Stimulated activated CD4-positive, alpha-beta T cell treated with anti-CD3 and anti-CD28 coated beads, TNF-alpha, amount 100 ng/mL, for 4 hours (primary cell): ENCODE measurements around the gene INO80E.
A peak's percentile ranks its signal among the peaks of the same experiment; 100 is the strongest.

ENCODE experiments used
- DNase-seq, 3 experiments: peaks; one replicate each; pipeline ENCODE4 v3.0.0-alpha.2; 2020; ENCODE audit warnings: low read depth in 3 of 3

Gene INO80E

GRCh38 chr16:29992344-29992967, 3.6 kb upstream of the INO80E start:
- DNase-seq = no peak

GRCh38 chr16:29993191-29993902, 2.7 kb upstream of the INO80E start:
- DNase-seq = no peak

GRCh38 chr16:29993903-29994599, 2.0 kb upstream of the INO80E start:
- DNase-seq = no peak

GRCh38 chr16:29994600-29995323, 1.3 kb upstream of the INO80E start:
- DNase-seq = peak in 2 of 3 experiments; percentile 46 to 56

GRCh38 chr16:29995324-29995910, 624 bp upstream of the INO80E start, which contains the start of gene HIRIP3:
TSS of gene HIRIP3 (minus strand) at chr16:29995617. CDS start at chr16:29995605, 12 bp downstream.
- peak; percentile 69 to 81 (median 73) for DNase-seq

- DNase-seq = no peak
These were observed 767 bp downstream of the INO80E start for GRCh38 chr16:29996766-29997250.

- DNase-seq = no peak
These were observed 3.6 kb downstream of the INO80E start for GRCh38 chr16:29999605-30000004.

GRCh38 chr16:30000735-30001631, 4.9 kb downstream of the INO80E start:
- no peak for DNase-seq

GRCh38 chr16:30002614-30003346, 6.7 kb downstream of the INO80E start:
- DNase-seq = no peak

- DNase-seq = no peak
These were observed 7.8 kb downstream of the INO80E start for GRCh38 chr16:30003670-30004423.

GRCh38 chr16:30004424-30004776, 8.4 kb downstream of the INO80E start:
- no peak for DNase-seq

- DNase-seq = no peak
These were observed 8.8 kb downstream of the INO80E start for GRCh38 chr16:30004811-30005242.

GRCh38 chr16:30005341-30006094, 9.5 kb downstream of the INO80E start:
- no peak for DNase-seq

- DNase-seq = no peak
These were observed 10.0 kb downstream of the INO80E start for GRCh38 chr16:30006095-30006473.

GRCh38 chr16:30006659-30007377, 10.8 kb downstream of the INO80E start:
- DNase-seq = no peak

- no peak for DNase-seq
These were observed 11.4 kb downstream of the INO80E start for GRCh38 chr16:30007378-30007895.

GRCh38 chr16:30009085-30009862, 13.2 kb downstream of the INO80E start:
- DNase-seq = no peak
